ENCODE results near the gene CDC5L. TPM values are rescaled to one million over a fixed set of nuclear protein-coding genes. Genes with fewer than 3 reads are reported as not detected.

Gene CDC5L
- total RNA-seq, 1 experiment from 2014 or later, result 43.9 TPM

GRCh38 chr6:44377484-44377883 lies 10.0 kb upstream of the CDC5L start:
- ChIA-PET POLR2A (ENCODE audit: low non-redundant PET) (no interaction called here), CTCF (no interaction called here)

GRCh38 chr6:44377971-44378370 lies 9.5 kb upstream of the CDC5L start:
- no TSS peak for BruUV-seq (replicated peaks)
- no peaks in the 10 kb centered on the region for H3K27me3 ChIP-seq (replicated peaks; ENCODE audit: insufficient read depth, low read depth, low read length, poor library complexity)
- CTCF ChIA-PET, result no interaction called here
- no peaks in the 10 kb centered on the region for H3K4me1 ChIP-seq (ENCODE audit: insufficient read depth, low read length, poor library complexity, severe bottlenecking)
- no peak overlapping the region for H3K27ac ChIP-seq (ENCODE audit: low read depth, low read length, poor library complexity, severe bottlenecking)
- no peak overlapping the region for H3K4me3 ChIP-seq (ENCODE audit: low read depth, low read length, poor library complexity, severe bottlenecking)
- no peaks in the 10 kb centered on the region for H3K9me3 ChIP-seq (ENCODE audit: low read depth, low read length, poor library complexity, severe bottlenecking)
- TF ChIP-seq CTCF (conservative IDR thresholded peaks at IDR 0.05; ENCODE audit: low read depth, low read length), result no peak
- no peak for TF ChIP-seq EZH2 (IDR thresholded peaks at IDR 0.05; ENCODE audit: borderline replicate concordance, low read depth, low read length, poor library complexity, severe bottlenecking)
- intact Hi-C loops (cut with micrococcal nuclease; ENCODE audit: unreplicated experiment), result no loop called here
- no peak for DNase-seq (ENCODE audit: low spot score)
- no peaks in the 10 kb centered on the region for H3K36me3 ChIP-seq (ENCODE audit: insufficient read depth, low read length, poor library complexity, severe bottlenecking)
- POLR2A ChIA-PET (ENCODE audit: low non-redundant PET), result no interaction called here

More at GRCh38 chr6:44377484-44377883, 10.0 kb upstream of the CDC5L start:
- no peak overlapping the region for H3K4me3 ChIP-seq (ENCODE audit: low read depth, low read length, poor library complexity, severe bottlenecking)
- H3K27me3 ChIP-seq (replicated peaks; ENCODE audit: insufficient read depth, low read depth, low read length, poor library complexity), result no peaks in the 10 kb centered on the region
- DNase-seq (ENCODE audit: low spot score), result no peak
- no peaks in the 10 kb centered on the region for H3K9me3 ChIP-seq (ENCODE audit: low read depth, low read length, poor library complexity, severe bottlenecking)
- no peaks in the 10 kb centered on the region for H3K4me1 ChIP-seq (ENCODE audit: insufficient read depth, low read length, poor library complexity, severe bottlenecking)
- TF ChIP-seq EZH2 (IDR thresholded peaks at IDR 0.05; ENCODE audit: borderline replicate concordance, low read depth, low read length, poor library complexity, severe bottlenecking), result no peak
- no peak for TF ChIP-seq CTCF (conservative IDR thresholded peaks at IDR 0.05; ENCODE audit: low read depth, low read length)
- no peaks in the 10 kb centered on the region for H3K36me3 ChIP-seq (ENCODE audit: insufficient read depth, low read length, poor library complexity, severe bottlenecking)
- no TSS peak for BruUV-seq (replicated peaks)
- no peak overlapping the region for H3K27ac ChIP-seq (ENCODE audit: low read depth, low read length, poor library complexity, severe bottlenecking)
- intact Hi-C loops (cut with micrococcal nuclease; ENCODE audit: unreplicated experiment), result no loop called here

GRCh38 chr6:44381739-44382138 lies 5.8 kb upstream of the CDC5L start:
- H3K4me3 ChIP-seq (ENCODE audit: low read depth, low read length, poor library complexity, severe bottlenecking), result no peak overlapping the region
- POLR2A ChIA-PET (ENCODE audit: low non-redundant PET), result no interaction called here
- no peaks in the 10 kb centered on the region for H3K36me3 ChIP-seq (ENCODE audit: insufficient read depth, low read length, poor library complexity, severe bottlenecking)
- DNase-seq (ENCODE audit: low spot score), result no peak
- BruUV-seq (replicated peaks), result no TSS peak
- no peaks in the 10 kb centered on the region for H3K9me3 ChIP-seq (ENCODE audit: low read depth, low read length, poor library complexity, severe bottlenecking)
- TF ChIP-seq CTCF (conservative IDR thresholded peaks at IDR 0.05; ENCODE audit: low read depth, low read length) (no peak), EZH2 (IDR thresholded peaks at IDR 0.05; ENCODE audit: borderline replicate concordance, low read depth, low read length, poor library complexity, severe bottlenecking) (no peak)
- no peak overlapping the region for H3K27ac ChIP-seq (ENCODE audit: low read depth, low read length, poor library complexity, severe bottlenecking)
- no peaks in the 10 kb centered on the region for H3K27me3 ChIP-seq (replicated peaks; ENCODE audit: insufficient read depth, low read depth, low read length, poor library complexity)
- CTCF ChIA-PET, result no interaction called here
- no peaks in the 10 kb centered on the region for H3K4me1 ChIP-seq (ENCODE audit: insufficient read depth, low read length, poor library complexity, severe bottlenecking)
- intact Hi-C loops (cut with micrococcal nuclease; ENCODE audit: unreplicated experiment), result no loop called here

Measured in A673 (cell line).